ENCODE results near the gene DIS3L2.
A peak's percentile ranks its signal among the peaks of the same experiment; 100 is the strongest.
"Not testable (repeated sequence)": the region's sequence is repeated elsewhere in the genome, so short reads cannot be mapped to it uniquely, and the experiment has no call there.

DIS3L2 gene

DNA sequence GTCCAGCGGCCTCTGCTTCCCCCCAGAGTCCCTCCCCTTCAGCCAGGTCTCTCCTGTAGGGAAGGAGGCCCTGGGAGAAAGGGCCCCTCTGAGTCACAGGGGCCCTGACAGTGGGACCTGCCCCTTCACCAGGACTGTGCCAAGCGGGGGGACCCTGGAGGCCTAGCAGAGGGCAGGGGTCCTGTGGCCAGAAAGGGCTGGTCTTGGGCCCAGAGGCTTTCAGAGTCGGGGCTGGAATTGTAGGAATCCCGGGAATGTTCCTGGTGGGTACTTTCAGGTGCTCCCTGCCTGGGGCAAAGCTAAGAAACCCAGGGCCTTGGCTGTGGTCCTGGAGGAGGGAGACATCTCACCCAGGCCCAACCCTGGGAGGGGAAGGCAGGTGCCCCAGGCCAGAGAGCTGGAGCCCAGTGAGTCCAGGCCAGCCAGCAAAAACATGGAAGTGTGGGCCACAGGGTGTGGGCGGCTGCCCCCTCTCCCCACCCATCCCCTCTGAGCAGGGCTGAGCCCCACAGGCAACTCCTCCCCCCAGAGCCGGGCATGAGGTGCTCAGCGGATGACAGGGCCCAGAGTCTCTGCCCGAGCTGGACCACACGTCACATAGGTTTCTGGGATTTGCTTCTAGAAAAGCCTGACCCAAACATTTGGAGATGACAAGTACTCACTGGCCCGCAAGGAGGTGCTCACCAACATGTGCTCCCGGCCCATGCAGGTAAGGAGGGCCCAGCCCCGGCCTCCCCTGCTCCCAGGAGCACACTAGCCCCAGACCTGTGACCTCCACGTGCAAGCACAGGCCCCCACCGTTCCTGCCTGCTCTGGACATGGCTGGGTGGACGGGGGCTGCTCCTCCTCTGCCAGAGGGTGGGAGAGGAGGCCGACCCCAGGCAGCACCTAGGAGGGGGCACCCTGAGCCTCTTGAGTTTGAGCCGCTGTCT lies 368.8 kb downstream of the DIS3L2 start:
- ChIA-PET CTCF (interaction anchor here (0.9 to 1.1 kb wide), 3 partner anchors 13 to 430 kb away, joined by 3 to 4 read pairs (median 3); no protein-coding TSS in a partner anchor), POLR2A (no interaction called here)
- DNase-seq (ENCODE audit: extremely low spot score) = no peak
- TF ChIP-seq, protein P1, sequence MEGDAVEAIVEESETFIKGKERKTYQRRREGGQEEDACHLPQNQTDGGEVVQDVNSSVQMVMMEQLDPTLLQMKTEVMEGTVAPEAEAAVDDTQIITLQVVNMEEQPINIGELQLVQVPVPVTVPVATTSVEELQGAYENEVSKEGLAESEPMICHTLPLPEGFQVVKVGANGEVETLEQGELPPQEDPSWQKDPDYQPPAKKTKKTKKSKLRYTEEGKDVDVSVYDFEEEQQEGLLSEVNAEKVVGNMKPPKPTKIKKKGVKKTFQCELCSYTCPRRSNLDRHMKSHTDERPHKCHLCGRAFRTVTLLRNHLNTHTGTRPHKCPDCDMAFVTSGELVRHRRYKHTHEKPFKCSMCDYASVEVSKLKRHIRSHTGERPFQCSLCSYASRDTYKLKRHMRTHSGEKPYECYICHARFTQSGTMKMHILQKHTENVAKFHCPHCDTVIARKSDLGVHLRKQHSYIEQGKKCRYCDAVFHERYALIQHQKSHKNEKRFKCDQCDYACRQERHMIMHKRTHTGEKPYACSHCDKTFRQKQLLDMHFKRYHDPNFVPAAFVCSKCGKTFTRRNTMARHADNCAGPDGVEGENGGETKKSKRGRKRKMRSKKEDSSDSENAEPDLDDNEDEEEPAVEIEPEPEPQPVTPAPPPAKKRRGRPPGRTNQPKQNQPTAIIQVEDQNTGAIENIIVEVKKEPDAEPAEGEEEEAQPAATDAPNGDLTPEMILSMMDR (IDR thresholded peaks at IDR 0.05; ENCODE audit: control extremely low read depth, extremely low read depth, low read depth, missing control alignments) = no peak

DNA sequence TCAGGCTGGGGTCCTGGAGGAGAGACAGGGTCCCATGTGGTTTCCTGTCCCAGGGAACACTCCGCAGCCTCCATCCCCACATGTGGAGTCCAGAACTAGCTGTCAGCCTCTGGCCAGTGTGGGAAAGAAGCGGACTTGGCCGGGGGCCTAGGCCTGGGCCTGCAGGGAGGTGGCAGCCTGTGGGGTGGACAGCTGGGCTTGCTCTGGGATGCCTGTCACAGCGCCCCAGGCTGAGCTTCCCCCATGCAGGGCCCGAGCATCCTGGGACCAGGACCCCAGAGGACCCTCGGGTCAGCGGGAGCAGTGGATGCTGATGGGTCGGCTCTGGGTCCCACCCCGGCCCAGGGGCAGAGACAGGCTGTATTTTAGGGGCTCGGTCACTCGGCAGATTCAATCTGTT lies 369.5 kb downstream of the DIS3L2 start:
- CTCF ChIA-PET = interaction anchor here (0.7 to 0.9 kb wide), 2 partner anchors 12 to 405 kb away, joined by 3 read pairs; partner anchors contain the start of gene NPPC
- DNase-seq (ENCODE audit: extremely low spot score); POLR2A ChIA-PET: not testable (repeated sequence)

DNA sequence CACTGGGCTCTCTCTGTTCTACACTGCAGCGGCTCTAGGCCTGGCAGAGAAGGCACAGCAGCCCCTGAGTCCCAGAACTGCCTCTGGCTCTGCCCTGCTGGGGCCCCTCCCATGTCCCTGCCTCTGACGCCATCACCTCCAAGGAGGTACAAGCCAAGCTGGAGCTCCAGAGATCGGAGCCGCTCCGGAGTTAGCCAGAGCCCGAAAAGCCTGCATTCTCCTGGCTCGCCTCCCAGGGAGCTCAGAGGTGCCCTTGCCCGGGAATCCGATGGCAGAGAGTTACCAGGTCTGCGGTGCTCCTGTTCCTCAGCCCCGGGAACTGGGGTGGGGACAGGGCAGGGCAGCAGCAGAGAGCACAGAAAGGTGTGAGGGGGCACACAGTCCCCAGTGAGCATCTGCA lies 370.1 kb downstream of the DIS3L2 start:
- POLR2A ChIA-PET; DNase-seq (ENCODE audit: extremely low spot score): not testable (repeated sequence)
- CTCF ChIA-PET = interaction anchor here (0.7 kb wide), 1 partner anchor 406 kb away, joined by 3 read pairs; the partner anchor contains the start of gene NPPC

DNA sequence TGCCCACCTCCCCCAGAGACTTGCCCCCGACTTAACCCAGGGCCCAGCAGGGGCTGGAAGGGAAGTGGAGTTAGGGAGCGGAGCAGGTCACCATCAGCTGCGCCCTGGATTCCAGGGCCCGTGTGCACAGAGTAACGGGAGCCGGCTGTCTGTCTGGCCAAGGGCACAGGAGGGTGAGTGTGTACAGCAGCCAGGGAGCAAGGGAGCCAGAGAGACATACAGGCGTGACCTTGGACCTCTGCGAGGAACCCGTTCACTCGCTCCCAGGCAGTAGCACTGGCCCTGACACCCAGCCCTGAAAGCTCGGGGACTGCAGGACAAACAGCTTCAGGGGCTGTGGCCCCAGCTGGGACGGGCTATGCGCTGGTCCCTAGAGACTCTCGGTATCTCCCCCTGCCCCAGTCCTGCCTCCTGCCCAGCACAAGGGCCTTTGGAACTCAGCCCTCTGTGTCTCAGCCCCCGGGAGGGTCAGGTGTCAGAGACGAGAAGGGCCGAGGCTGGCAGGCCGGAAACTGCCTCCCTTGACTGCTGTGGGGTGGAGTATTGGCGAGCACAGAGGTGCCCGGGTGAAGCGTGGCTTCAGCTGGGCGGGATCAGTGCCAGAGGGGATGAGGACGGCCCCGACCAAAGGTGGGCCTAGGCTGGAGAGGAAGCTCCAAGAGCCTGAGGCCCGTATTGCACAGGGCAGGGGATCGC lies 370.9 kb downstream of the DIS3L2 start:
- POLR2A ChIA-PET; DNase-seq (ENCODE audit: extremely low spot score); CTCF ChIA-PET: not testable (repeated sequence)

DNA sequence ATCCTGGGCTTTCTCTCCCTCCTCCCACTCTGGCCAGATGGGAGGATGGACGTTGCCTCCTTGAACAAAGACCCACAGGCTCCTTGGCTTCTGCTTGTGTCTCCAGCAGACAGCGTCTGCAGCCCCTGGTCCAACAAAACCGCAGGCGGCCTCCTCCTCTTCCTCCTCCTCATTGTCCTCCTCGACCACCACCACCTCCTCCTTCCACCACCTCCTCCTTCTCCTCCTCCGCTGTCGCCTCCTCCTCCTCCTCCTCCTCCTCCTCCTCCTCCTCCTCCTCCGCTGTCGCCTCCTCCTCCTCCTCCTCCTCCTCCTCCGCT lies 371.4 kb downstream of the DIS3L2 start:
- ChIA-PET POLR2A (no interaction called here), CTCF (no interaction called here)
- TF ChIP-seq, protein P1 (IDR thresholded peaks at IDR 0.05; ENCODE audit: control extremely low read depth, extremely low read depth, low read depth, missing control alignments) = no peak
- DNase-seq (ENCODE audit: extremely low spot score) = no peak

DNA sequence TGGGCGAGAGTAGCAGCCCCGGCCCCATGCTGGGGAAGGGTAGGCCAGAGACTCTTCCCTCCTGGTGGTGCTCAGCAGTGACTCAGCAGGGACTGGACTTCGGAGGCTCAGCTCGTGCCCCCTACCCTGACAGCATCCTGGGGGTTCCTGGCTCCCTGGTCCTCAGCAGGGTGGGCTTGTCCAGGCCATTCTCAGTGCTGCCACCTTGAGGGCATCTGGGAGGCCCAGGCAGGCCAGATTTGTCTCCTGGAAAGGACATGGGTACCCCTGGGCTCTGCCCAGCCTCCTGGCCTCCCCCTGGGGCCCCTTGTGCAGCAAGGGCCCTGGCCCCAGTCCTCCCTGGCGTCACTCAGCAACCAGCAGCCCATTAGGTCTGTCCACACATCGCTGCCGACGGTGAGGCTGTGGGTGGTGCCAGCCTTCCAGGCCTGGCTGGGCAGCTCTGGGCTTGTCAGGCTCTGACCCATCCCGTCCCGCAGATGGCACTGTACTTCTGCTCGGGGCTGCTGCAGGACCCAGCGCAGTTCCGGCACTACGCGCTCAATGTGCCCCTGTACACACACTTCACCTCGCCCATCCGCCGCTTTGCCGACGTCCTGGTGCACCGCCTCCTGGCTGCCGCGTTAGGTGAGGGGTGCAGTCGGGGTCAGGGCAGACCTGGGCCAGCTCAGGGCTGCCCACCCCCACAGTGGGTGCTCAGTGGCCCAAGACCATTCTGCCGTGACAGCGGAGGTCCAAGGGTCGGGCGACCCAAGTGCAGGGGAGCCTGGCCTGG lies 372.0 kb downstream of the DIS3L2 start:
- POLR2A ChIA-PET = no interaction called here
- TF ChIP-seq, protein P1 (IDR thresholded peaks at IDR 0.05; ENCODE audit: control extremely low read depth, extremely low read depth, low read depth, missing control alignments) = peak; percentile 38
- no peak for DNase-seq (ENCODE audit: extremely low spot score)
- CTCF ChIA-PET = interaction anchor here (0.9 to 1.7 kb wide), 7 partner anchors 12 to 433 kb away, joined by 3 to 6 read pairs (median 3); no protein-coding TSS in a partner anchor

DNA sequence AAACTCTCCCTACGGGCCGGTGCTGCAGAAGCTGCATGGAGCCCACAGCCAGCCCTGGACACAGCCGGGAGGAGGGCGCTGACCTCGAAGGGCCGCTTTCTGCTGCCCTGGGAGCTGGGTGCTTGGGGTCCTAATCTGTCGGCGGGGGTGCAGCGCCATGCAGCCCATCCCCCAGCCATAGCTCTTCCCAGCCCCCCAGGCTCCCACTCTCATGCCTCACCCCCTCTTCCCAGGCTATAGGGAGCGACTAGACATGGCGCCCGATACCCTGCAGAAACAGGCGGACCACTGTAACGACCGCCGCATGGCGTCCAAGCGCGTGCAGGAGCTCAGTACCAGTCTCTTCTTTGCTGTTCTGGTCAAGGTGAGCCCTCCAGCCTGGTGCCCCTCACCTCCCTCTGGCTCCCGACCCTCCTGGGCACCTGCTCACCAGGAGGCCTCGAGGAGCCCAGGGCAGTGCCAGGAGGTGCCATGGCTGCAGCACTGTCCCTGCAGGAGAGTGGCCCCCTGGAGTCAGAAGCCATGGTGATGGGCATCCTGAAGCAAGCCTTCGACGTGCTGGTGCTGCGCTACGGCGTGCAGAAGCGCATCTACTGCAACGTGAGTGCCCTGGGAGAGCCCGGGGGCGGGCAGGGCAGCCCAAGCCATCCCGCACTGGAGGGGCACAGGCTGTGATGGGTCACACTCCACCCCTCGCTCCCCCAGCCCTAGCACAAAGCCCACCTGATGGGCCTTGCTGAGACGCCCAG lies 372.8 kb downstream of the DIS3L2 start:
- POLR2A ChIA-PET; DNase-seq (ENCODE audit: extremely low spot score): not testable (repeated sequence)
- CTCF ChIA-PET = interaction anchor here (0.7 to 2.2 kb wide), 10 partner anchors 8 to 434 kb away, joined by 3 to 6 read pairs (median 3); no protein-coding TSS in a partner anchor

DNA sequence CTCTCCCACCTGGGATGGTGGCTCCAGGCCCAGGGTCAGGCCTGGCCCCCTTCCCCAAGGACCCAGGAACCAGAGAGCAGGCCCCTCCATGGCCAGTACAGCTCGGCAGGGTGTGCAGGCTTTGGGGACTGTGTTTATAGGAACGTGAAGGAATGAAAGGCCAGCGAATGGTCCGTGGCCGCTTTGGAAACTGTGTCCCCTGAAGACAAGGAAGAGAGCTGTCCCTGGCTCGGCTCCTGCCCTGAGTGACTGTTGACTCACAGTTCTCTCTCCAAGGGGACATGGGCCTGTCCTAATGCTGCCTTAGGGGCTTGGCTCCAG lies 373.3 kb downstream of the DIS3L2 start:
- DNase-seq (ENCODE audit: extremely low spot score); POLR2A ChIA-PET: not testable (repeated sequence)
- CTCF ChIA-PET = interaction anchor here (0.7 to 2.2 kb wide), 9 partner anchors 9 to 442 kb away, joined by 3 to 6 read pairs (median 3); no protein-coding TSS in a partner anchor
